ENCODE data around the gene GASK1A. TPM values are rescaled to one million over a fixed set of nuclear protein-coding genes. Genes with fewer than 3 reads are reported as not detected.

GASK1A gene
- total RNA-seq, 1 donor from 2014 or later: not detected

DNA sequence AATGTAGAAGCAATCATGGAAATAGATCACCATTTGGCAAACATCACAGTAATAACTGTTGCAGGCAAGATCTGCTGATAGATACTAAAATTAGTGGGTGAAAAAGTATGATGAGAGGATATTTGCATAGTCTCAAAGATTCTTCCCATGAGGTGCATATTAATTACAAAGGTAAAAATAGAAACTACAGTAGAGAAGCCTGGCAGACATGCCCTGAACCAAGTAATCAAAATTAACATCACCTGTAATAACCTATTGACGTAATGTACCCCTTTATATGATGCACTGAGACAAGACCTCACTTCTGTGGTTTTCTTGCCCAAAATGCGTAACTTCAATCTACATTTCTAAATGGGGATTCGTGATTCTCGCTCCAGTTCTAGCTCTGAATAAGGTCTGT lies 112.4 kb downstream of the GASK1A start:
- DNase-seq: no peak

DNA sequence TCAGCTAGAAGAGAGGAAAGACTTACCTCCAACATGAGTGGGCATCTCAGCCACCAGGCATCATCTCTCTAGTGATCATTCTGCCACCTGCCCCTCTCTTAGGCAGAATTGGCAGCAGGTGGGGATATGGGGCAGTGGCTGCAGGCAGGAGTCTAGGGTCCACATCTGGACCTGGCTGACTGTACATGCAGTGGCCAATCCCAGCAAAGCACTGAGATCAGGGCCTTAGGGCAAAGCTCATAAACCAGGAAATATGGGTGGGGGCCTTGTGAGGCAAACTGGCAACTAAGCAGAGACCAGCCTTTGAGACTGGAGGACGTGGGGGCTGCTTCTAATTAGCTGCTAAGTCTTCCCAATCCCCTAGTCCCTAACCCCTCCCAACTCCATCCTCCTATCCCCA lies 113.9 kb downstream of the GASK1A start:
- no peak for DNase-seq

DNA sequence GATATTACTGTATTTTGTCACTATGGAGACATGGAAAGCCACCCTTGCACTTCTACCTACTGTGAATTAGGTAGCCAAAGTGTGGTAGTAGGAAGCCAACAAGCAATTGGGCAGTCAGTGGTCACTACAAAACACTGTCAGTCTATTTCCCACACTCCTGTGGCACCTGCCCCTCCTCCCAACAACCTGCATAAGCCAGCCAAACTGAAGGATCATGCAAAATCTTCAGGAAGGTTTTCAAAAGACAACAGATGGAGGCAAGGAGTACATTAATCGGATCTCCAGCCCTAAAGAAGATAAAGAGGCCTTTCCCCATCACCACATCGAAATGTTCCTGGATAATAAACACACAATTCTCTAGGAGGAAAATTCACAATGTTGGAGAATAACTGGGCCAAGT lies 114.9 kb downstream of the GASK1A start:
- DNase-seq: no peak

DNA sequence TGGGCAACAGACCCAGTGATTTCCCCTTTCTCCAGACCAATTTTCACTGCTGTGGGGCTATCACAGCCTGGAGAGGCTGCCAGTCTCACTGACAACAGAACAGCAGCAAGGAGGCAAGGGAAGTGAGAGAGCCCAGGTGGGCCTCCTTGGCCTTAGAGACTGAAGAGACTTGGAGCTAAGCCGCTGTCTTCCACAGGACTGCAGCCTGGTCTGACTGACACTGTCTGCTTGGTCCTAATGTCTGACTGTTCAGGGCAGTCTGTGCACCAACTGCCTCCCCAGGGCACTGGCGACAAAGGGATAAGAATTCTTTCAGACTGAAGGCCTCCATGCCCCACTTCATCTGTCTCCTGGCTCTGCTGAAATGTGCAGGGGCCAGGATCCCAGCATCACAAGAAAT lies 115.3 kb downstream of the GASK1A start:
- no peak for DNase-seq

GRCh38 chr3:43094851-43095250 lies 115.7 kb downstream of the GASK1A start:
- DNase-seq: no peak

GRCh38 chr3:43095370-43095769 lies 116.3 kb downstream of the GASK1A start:
- DNase-seq: no peak

GRCh38 chr3:43096761-43097160 lies 117.7 kb downstream of the GASK1A start:
- DNase-seq: no peak

DNA sequence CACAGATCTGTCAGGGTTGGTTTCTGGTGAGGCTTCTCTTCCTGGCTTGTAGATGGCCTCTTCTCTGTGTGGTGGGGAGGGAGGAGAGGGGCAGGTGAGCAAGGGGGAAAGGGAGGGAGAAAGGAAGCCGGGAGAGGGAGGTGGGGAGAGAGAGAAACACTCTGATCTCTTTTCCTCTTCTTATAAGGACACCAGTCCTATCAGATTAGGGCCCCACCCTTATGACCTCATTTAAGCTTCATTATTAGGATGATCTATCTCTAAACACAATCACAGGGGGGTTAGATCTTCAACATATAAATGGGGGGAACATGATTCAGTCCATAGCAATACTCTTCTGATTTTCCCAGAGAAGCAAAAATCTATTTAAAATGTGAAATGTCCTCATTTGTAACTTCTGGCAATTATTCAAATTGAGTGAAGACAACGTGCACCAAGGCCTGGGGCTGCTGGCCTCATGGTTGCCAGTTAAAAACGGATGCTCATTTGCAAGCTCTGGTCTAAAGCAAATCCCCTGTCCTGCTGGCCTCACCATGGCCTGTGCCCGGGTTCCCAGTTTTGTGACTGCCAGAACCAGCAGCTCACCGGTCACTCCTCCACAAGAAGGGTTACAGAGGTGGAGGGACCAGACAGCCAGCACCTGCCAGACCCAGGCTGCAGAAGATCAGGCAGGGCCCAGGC lies 118.4 kb downstream of the GASK1A start:
- no peak for DNase-seq

GRCh38 chr3:43098761-43099160 lies 119.7 kb downstream of the GASK1A start:
- no peak for DNase-seq

DNA sequence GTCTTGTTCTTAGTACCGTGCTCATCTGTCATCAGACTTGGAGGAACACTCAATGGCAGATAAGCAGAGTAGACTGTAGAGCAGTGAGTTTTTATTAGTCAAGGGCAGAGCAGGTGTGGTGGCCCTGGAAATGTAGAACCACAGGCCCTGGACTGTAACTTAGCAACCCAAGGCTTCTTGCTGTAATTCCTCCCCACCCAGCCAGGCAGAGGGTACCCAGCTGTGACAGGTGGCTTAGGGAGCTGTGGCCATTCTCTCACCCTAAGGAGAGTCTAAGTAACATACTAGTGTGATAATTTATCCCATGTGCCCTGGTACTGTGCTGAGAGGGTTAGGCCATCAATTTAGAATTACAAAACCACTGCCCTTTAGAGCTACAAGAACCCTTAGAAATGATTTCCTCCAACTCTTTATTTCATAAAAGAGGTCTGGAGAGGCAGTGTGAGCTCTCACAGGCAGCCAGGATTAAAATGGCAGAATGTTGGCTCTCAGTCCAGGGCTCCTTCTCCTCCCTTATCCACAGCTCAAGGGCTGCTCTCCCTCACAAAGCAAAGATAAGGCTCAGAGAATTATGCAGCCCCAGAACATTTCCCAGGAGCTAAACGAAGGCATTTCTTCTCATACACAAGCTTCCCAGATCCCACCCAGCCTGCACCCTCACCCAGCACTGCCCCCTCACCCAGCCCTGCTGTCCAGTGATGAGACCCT lies 123.8 kb downstream of the GASK1A start:
- DNase-seq: no peak

DNA sequence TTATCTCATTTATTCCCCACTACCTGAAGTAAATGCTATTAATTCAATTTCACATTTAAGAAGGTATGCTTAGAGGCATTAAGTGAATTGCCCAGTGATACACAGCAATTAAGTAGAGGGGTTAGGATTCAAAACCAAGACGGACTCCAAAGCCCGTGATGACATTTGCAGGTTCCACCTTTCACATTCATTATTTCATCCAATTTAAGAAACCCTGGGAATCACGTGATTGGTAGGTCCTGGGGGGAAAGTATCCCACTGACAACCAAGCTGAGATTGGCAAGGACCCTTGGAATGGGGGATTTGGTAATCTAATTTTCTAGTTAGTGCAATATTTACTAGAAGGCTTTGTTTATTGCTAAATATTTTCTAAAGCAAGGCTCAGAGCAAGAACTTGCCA lies 124.9 kb downstream of the GASK1A start:
- DNase-seq: no peak

- DNase-seq: no peak
Observed at GRCh38 chr3:43104660-43105595, 125.8 kb downstream of the GASK1A start.

GRCh38 chr3:43105596-43106292 lies 126.6 kb downstream of the GASK1A start, which contains the start of gene POMGNT2:
TSS of gene POMGNT2 (minus strand) at chr3:43106079. CDS start at chr3:43081431, 24,648 bp downstream.
- DNase-seq: peak; percentile 90

DNA sequence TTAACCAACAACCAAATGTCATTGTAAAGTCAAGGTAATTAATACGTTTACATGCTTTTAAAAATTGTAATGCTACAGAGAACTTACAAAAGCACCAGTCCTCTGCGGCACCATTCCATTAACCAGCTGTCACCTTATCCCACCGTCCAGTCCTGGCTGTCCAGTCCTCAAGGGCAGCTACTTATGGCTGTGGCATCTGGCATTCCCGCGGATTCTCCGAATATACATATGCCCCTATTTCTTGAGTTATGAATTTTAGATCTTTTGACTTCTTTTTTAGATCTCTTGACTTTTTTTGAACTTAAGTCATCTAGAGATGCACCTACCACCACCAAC lies 127.2 kb downstream of the GASK1A start:
- no peak for DNase-seq

Other genes starting within 250 kb of the GASK1A start
- gene CCDC13, start 206.1 kb upstream of the GASK1A start, total RNA-seq: 0.28 and 1.0 TPM in 2 replicates
- 110 and 112 TPM in 2 replicates for gene HIGD1A, start 174.8 kb upstream of the GASK1A start, total RNA-seq
- gene ACKR2, start 169.9 kb upstream of the GASK1A start, total RNA-seq: 11.2 and 13.3 TPM in 2 replicates
- gene CYP8B1, start 103.4 kb upstream of the GASK1A start, total RNA-seq: not detected in 2 replicates
- gene ZNF662, start 73.2 kb upstream of the GASK1A start, total RNA-seq: 1.5 and 2.4 TPM in 2 replicates
- 3.2 and 7.5 TPM in 2 replicates for gene POMGNT2, start 126.8 kb downstream of the GASK1A start, total RNA-seq